Measurements from ENCODE around the gene GNB1L.
"Not testable (repeated sequence)": the region's sequence is repeated elsewhere in the genome, so short reads cannot be mapped to it uniquely, and the experiment has no call there.

Gene GNB1L

DNA sequence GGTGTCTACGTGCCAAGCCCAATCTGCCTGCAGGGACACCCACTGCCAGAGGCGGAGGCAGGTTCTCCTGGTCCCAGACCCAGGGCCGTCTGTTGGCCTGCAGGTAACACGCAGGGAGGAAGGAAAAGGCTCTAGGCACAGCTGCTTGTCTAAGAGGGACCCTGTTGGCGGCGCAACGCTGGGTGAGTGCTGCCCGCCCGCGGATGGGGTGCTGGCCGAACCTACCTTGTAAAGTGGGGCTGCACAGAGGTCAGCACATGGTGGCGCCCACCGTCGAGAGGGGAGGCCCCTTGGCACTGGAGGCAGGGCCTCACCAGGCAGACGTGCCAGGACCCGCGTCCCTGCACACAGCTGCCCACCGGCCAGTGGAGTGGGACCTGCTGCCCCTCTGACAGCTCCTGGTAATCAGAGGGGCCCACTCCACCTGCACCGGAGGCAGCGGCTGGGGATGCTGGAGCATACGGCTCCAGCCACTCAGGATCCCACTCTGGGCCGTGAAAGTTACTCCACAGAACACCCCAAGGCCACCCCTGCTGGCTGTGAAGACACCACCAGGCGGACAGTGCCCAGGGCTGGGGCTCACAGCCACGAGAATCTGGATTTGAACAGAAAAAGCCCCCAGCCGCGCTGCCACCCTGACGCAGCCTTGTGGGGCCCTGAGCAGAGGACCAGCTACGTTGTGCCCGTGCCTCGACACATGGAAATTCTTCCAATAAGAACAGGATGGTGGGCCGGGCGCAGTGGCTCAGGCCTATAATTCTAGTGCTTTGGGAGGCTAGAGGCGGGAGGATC is 70.1 kb downstream of the GNB1L start:
- DNase-seq = no peak

DNA sequence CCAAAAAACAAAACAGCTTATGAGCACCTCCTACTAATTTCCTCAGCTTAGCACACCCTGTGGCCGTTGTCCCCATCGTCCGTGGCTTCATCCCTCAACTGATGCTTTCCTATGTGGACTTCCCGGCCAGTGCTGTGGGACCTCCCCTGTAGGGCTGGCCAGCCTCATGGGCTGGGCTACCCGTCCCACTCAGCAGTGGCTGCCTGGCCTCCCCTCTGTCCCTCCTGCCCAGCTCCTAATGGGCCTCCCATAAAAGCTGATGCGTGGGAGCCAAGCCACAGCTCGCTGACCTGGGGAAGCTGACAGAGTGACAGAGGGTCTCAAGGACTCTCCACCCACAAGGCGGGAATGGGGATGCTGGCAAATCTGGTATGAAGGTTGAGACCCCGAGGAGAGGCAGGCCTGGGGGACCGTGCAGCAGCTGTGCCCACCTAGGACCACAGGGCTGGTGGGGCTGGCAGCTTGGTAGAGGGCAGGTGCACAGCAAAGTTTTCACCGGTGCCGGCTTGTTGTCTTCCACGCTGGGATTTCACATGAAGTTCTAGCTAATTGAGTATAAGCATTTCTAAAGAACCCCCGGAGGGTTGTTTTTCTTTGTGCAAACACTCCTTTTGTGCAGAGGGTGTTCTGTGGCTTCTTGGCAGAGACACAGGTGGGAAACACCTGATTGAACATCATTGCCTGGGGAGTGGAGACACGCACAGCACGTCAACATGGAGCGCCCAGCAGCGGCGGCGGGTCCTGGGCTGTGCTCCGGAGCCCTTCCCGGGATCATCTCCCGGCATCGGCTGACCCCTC is 70.9 kb downstream of the GNB1L start:
- DNase-seq = no peak

DNA sequence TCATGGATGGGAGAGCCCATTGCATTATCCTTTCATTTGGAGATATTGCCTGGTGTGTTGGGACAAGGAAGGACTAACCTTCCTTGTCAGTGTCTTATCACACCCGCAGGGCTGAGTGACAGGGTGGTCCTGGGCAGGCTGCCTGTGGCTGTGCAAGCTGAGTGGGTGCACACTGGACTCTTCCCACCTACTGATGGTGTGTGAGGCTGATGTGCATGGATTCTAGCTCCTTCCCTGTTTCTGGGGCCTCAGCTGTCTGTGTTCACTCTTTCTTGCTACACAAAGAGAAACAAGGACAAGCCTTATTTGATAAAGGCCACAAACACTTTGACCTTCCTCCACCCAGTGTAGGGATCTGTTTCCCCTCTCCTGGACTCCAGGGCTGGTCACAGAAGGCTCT is 72.1 kb downstream of the GNB1L start:
- DNase-seq = no peak

DNA sequence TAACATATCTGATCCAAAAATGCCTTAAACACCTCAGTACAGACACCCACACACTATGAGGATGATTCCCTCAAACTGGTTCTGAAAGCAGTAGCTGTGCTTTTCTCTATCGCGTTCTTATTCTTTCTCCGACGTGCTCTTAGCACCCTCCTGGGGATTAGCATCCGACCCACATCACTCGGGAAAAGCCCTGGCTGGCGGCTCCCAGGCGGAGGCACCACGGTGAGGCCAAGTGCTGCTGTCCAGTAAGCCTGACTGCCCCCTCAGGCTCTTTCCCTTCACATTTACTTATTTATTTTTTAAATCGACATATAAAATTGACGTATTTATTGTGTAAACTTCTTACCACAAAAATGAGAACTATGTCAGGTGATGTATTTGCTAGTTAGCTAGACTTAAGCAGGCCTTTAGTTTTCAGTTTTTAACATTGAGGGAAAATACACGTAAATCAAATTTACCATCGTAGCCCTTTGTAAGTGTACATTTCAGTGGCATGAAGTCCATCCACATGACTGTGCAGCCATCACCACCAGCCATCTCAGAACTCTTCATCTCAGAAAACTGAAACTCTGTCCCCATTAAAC is 74.9 kb downstream of the GNB1L start:
- DNase-seq = no peak

DNA sequence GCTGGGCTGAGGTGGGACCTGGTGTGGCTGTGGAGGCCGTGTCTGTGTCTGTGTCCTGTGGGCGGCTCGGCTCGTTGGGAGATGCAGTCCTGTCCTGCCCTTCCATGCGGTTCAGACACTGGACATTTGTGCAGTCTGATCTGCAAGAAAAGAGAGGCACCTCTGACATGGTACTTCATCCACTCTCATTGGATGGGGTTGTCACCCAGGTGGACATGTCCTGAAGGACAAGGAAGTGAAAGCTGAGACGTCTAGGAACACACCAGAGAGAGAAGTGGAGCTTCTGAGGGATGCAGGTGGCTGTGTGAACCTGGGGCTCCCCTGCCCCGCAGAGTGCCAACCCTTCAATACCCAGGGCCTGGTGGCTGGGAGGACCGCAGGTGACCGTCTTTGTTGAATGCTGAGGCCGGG is 75.7 kb downstream of the GNB1L start:
- no peak for DNase-seq

DNA sequence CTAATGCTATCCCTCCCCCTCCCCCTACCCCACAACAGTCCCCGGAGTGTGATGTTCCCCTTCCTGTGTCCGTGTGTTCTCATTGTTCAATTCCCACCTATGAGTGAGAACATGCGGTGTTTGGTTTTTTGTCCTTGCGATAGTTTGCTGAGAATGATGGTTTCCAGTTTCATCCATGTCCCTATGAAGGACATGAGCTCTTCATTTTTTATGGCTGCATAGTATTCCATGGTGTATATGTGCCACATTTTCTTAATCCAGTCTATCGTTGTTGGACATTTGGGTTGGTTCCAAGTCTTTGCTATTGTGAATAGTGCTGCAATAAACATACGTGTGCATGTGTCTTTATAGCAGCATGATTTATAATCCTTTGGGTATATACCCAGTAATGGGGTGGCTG is 77.5 kb downstream of the GNB1L start:
- not testable (repeated sequence) for DNase-seq

DNA sequence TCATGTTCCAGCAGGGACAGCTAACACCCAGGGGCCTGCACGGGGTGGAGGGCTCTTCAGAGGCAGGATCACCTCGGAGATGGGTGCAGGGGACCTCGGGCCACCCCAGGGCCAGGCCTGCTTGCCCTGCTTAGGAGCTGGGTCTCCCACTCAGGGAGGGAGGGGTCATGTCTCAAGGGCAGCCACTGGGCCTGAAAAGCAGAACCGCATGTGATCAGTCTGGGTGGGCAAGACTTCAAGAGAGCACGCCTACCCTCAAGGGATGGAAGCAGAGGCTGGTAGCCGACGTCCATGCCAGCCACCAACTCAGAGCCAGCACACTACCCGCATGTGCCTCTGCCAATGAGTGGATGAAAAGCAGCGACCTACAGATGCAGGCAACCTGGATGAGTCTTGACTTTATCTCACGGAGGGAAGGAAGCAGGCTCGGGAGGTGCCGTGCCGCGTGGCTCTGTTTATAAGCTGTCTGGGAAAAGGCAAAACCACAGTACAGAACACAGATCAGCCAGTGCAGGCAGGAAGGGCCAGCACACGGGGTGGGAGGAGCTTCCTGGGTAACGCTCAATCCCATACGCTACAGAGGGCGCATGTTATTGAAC is 78.1 kb downstream of the GNB1L start:
- DNase-seq = no peak

DNA sequence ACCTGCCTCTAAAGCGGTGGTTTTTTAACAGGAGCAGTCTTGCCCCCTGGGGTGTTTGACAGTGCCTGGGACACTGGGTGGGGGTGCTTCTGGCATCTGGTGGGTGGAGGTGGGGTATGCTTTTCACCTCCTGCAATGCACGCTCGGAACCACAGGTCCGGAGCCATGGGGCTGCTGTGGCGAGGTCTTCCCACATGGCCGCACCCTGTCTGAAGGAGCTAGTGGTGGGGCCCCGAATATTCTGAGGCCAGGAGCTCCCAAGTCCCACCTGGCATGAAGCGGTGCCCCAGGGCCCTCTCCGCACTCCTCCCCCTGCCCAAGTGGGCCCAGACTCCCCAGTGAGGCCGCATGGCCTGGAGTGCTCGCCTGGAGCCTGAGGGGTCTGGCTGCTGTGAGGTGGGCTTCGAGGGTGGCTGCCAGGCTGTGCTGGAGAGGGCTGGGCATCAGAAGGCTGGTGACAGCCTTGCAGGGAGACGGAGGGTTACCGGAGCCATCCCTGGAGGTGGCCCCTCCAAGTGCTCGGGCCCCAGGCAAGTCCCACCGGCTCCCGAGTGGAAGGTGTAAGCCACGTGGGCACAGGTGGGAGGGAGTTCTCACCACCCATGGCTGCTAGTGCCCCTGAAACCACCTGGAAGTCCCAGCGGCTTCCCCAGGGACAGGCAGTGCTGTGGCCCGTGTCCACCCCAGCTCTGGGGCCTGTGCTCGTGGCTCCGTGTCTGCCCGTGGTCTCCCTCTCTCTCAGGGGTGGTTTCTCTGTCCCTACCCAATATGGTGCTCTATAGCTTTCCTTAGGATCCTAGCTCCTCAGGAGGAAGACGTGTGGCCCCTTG is 79.0 kb downstream of the GNB1L start:
- DNase-seq = no peak

DNA sequence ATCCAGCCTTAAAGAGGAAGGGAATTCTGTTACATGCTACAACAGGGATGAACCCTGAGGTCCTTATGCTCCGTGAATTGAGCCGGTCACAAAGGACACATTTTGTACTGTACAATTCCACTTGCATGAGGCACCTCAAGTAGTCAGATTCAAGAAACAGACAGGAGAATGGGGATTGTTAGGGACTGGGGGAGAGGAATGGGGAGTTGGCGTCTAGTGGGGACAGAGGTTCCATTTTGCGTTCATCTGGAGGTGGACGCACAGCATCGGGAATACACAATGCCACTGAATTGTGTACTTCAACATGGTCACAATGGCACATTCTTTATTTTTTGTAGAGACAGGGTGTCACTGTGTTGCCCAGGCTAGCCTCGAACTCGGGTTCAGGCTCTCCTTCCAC is 80.0 kb downstream of the GNB1L start:
- DNase-seq = no peak

DNA sequence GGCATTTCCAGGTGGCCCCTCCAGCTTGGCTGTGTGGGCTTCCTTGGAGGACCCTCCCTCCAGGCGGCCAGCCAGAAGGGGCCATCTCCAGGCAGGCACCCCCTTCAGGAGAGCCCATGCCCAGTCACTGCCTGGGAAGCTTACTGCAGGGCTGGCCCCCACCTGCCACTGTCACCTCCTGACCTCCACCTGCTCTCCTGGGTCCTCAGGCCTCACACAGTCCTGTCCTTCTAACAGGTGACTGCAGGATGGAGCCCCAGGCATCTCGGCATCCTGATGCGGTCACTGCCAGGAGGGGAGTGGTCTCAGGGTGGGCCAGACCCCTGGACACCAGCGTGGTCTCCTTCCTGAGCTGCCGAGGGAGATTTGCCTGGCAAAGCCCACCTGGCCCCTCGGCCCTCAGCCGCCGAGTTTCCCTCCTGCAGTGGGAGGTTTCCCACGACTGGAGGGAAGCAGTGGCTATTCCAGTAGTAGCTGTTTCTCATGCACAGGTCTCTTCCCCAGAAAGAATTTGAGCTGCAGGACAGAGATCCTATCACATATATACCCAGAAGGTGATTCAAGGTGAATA is 81.1 kb downstream of the GNB1L start:
- no peak for DNase-seq

DNA sequence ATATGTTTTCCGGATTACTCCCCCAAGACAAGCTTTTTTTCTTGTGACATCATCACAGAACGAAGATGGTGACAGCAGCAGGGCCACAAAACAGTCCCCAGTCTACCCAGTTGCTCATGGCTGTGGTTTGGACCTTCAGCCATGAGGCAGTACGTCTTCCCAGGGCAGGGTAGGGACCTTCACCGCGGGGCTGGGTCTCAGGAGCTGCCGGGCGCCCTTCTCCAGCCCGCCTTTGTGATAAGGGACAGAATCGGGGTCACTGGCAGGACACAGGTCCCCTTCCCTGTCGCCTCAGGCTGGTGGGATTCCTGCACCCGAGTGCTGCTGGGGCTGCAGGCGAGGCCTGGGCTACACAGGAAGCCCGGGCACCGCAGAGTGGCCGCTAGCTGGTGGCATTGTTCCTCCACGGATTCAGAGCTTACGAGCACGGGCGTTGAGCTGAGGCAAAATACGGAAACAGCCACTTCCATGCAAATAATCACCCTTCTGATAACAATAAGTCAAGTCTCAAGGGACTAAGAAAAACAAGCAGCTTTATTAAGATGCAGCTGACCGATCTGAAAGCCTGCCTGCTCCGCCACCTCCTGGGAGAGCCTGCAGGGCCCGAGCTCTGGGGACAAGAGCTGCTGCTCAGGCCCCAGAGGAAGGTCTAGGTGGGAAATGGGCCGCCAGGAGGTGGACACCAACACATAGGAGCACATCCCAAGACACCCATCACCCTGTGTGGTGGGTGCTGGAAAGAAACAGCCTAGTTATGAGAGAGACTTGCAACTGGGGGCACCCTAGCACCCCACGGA is 81.8 kb downstream of the GNB1L start:
- DNase-seq = peak in 1 of 56 donors; percentile 5

DNA sequence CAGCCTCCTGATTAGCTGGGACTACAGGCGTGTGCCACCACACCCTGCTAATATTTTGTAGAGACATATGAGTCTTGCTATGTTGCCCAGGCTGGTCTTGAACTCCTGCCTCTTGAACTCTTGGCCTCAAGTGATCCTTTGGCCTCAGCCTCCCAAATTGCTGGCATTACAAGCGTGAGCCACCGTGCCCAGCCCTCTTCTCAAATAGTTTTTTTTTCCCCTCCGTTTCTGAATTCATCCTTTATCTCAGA is 82.3 kb downstream of the GNB1L start:
- no peak for DNase-seq

DNA sequence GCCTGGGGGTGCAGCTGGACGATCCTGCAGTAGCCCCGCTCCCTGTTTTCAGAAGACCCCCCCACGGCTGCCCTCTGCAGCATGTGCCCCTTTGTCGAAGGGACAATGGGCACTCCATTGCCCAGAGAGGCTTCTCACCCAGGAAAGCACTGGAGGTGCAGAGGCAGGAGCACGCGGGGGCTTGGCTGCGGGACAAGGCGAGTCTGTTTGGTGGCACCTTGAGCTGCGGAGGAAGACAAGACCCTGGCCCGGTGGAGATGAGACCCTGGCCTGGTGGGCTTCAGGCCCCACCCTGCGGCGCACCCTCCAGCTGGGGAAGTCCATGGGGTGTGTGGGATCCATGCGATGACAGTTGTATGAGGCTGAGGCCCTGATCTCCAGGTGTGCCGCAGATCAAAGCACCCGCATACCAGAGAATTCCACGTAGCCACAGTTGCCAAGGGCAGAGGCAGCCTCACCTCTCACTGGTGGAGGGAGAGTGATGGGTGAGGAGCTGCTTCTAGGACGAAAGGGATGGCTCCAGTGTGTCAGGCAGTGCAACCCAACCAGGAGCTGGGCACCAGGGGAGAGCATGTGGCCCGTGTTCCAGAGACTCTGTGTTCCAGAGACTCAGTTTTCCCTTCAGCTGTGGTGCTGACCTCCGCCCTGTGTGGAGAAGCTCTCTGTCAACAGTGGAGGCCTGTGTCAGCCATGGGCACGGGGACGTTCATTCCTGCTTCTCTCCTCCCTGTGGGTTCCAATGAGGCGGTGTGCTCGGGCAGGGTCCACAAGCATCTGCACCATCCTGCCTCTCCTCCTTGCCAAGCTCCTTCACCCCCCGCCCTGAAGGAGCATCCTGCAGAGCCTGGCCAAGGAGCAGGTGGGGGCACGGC is 84.1 kb downstream of the GNB1L start:
- no peak for DNase-seq

DNA sequence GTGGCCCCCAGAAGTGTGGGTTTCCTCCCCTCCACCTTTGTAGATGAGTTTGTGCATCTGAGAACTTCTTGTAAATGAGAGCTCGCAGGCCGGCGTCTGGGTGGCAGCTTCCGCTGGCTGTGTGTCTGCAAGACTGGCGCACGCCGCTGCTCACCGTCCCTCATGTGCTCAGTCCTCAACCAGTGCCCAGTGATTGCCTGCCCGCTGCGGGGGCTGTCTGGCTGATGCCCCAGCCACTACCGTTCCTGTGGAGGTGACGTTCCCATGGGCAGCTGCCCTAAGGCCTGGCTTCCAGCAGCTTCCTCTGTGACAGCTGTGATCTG is 85.3 kb downstream of the GNB1L start:
- DNase-seq = no peak

DNA sequence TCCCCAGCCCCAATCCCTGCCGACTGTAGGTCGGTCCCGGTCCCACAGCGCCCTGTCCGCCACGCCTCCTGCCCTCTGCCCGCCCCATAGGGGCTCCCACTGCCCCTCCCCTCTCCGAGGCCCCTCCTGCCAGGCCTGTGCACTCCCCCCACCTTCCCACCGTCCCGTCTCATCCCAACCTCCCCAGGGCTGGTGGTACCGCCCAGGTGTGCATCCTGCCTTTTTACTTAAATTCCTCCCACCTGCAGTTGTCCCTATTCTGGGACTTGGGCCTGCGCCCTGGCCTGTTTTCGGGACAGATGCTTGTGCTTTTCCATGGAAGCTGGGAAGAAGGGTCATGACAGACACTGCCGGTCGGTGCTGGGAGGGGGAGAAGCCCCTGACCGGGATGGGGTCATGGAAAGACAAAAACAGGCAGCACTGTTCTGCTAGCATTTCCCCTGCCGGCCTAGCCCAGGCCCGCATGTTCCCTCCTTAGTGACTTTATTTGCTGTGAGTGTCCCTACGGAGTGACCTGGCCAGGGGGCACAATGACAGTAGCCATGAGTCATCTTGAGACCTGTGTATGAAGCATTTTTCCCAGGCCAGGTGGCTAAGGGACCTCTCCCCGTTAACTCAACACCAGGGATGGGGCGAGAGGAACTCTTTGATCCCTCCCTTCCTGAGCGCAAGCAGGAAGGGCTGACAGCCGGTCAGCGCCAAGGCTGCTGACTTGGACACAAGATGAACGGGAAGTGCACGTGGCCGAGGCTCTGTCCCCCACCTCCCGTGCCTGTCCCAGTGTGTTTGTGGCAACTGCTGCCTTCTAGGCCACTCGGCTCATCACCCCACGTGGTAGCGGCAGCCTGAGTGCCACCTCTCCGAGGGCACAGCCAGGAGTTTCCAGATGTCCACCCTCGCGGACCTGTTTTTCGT is 87.0 kb downstream of the GNB1L start:
- DNase-seq = no peak

DNA sequence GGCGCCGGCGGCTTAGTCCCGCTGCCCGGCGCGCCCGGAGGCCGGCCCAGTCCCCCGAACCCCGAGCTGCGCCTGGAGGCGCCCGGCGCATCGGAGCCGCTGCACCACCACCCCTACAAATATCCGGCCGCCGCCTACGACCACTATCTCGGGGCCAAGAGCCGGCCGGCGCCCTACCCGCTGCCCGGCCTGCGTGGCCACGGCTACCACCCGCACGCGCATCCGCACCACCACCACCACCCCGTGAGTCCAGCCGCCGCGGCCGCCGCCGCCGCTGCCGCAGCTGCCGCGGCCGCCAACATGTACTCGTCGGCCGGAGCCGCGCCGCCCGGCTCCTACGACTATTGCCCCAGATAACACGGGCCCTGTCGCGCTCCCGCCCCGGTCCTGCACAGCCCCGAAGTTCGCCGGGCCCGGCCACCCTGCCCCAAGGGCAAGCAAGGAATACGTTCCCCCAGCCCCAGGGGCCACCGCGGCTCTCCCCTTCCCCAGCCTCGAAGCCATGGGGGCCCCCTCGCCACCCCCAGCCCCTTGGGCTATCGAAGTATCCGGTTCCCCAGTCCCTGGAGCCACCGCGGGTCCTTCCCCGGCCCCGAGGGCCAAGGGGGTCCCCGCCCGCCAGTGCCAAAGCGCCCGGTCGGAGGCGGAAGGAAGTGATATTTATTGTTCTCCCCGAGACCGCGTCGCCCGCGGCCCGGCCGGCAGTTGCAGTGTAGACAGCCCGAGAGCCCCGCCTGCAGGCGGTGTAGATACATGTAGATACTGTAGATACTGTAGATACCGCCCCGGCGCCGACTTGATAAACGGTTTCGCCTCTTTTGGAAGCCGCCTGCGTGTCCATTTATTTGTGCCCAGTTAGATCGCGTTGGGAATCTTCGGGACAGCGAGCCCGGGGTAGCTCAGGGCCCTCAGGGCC is 87.9 kb downstream of the GNB1L start:
- no peak for DNase-seq

DNA sequence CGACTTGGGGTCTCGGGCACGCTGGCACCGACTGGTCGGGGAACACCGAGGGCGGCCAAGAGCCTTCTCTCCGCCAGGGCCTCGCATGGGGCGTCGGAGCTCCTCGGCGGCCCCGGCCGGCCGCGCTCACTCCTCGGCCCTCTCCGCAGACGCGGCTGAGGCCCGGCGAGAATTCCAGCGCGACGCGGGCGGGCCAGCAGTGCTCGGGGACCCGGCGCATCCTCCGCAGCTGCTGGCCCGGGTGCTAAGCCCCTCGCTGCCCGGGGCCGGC is 88.5 kb downstream of the GNB1L start:
- no peak for DNase-seq

Measured in nucleus accumbens (tissue), 56 donors.